Activated CD8-positive, alpha-beta memory T cell treated with anti-CD3 and anti-CD28 coated beads, Interleukin-2, amount 50 U/mL, for 1 hour (primary cell): ENCODE measurements around the gene DHRS7B.
"Not testable (repeated sequence)": the region's sequence is repeated elsewhere in the genome, so short reads cannot be mapped to it uniquely, and the experiment has no call there.

Experiments
- DNase-seq: peaks from one replicate; pipeline ENCODE4 v3.0.0-alpha.2; 2020; ENCODE audit errors: extremely low read depth

Gene DHRS7B

GRCh38 chr17:21126645-21127508 is at the start of gene DHRS7B:
DHRS7B (plus strand) TSS chr17:21126964; CDS start chr17:21126972, 8 bp downstream.
- DNase-seq = peak; percentile 94

GRCh38 chr17:21077281-21077680 is 49.5 kb upstream of the DHRS7B start:
- DNase-seq = no peak

GRCh38 chr17:21078016-21078780 is 48.6 kb upstream of the DHRS7B start:
- DNase-seq = no peak

- DNase-seq = no peak
Measured at GRCh38 chr17:21079196-21079595, 47.6 kb upstream of the DHRS7B start.

- no peak for DNase-seq
Measured at GRCh38 chr17:21082001-21082436, 44.7 kb upstream of the DHRS7B start.

GRCh38 chr17:21085280-21085679 is 41.5 kb upstream of the DHRS7B start:
- DNase-seq = not testable (repeated sequence)

- no peak for DNase-seq
Measured at GRCh38 chr17:21085707-21086106, 41.1 kb upstream of the DHRS7B start.

- DNase-seq = no peak
Measured at GRCh38 chr17:21089145-21089544, 37.6 kb upstream of the DHRS7B start.

GRCh38 chr17:21089933-21090901 is 36.5 kb upstream of the DHRS7B start:
- DNase-seq = no peak

GRCh38 chr17:21090902-21091618 is 35.7 kb upstream of the DHRS7B start:
- DNase-seq = no peak

- DNase-seq = no peak
Measured at GRCh38 chr17:21094298-21094704, 32.5 kb upstream of the DHRS7B start.

GRCh38 chr17:21095735-21096134 is 31.0 kb upstream of the DHRS7B start:
- DNase-seq = no peak

GRCh38 chr17:21096874-21097273 is 29.9 kb upstream of the DHRS7B start:
- no peak for DNase-seq

GRCh38 chr17:21098934-21099689 is 27.7 kb upstream of the DHRS7B start:
- DNase-seq = peak; percentile 26

- DNase-seq = no peak
Measured at GRCh38 chr17:21100636-21101035, 26.1 kb upstream of the DHRS7B start.

- DNase-seq = no peak
Measured at GRCh38 chr17:21104608-21105007, 22.2 kb upstream of the DHRS7B start.

- DNase-seq = no peak
Measured at GRCh38 chr17:21105064-21105894, 21.5 kb upstream of the DHRS7B start.

- no peak for DNase-seq
Measured at GRCh38 chr17:21106316-21106715, 20.4 kb upstream of the DHRS7B start.

GRCh38 chr17:21107067-21107650 is 19.6 kb upstream of the DHRS7B start:
- DNase-seq = not testable (repeated sequence)
